H1 (cell line): ENCODE data around the gene THBS4. TPM values are rescaled to one million over a fixed set of nuclear protein-coding genes. Genes with fewer than 3 reads are reported as not detected.

ENCODE experiments used
- CTCF ChIA-PET: fragments of 300-600 bp; sonication (Branson Sonifier 250); formaldehyde crosslinking; loops from one replicate; lab custom pipeline; 2021; ENCODE audit not compliant: partially characterized antibody; lab: Charles Lee
- POLR2A ChIA-PET: fragments of 300-600 bp; sonication (Branson Sonifier 250); formaldehyde crosslinking; loops from one replicate; lab custom pipeline; 2021; ENCODE audit warnings: inconsistent platforms; ENCODE audit not compliant: partially characterized antibody; lab: Charles Lee
- DNase-seq, 2 experiments: peaks; one replicate each; pipeline versions ENCODE4 v3.0.0 to v3.0.0-alpha.2; 2010 to 2022; ENCODE audit warnings: low spot score in 2 of 2, low read depth in 1 of 2, mixed read lengths in 1 of 2
- FAIRE-seq: peaks from 2 replicates; lab custom pipeline; 2011; peaks lifted over from hg19 to GRCh38; lab: Jason Lieb, UNC
- H2AFZ ChIP-seq: 2 replicates; pipeline ENCODE4 v1.8.1; 2012; ENCODE audit warnings: low read length, inconsistent platforms
- H2AK5ac ChIP-seq: 2 replicates; pipeline ENCODE4 v1.6.1; 2013; ENCODE audit warnings: low read depth, low read length
- H2BK120ac ChIP-seq: replicated peaks from 2 replicates; pipeline ENCODE3; 2013; ENCODE audit warnings: low read depth, low read length, inconsistent platforms
- H2BK12ac ChIP-seq: 2 replicates; pipeline ENCODE4 v1.6.1; 2013; ENCODE audit warnings: low read depth, low read length
- H2BK15ac ChIP-seq: 2 replicates; pipeline ENCODE4 v1.6.1; 2013; ENCODE audit warnings: low read length
- H2BK20ac ChIP-seq: 2 replicates; pipeline ENCODE4 v1.6.1; 2013; ENCODE audit warnings: low read length
- H2BK5ac ChIP-seq: 2 replicates; pipeline ENCODE4 v1.6.1; 2013; ENCODE audit warnings: low read depth, low read length
- H3K14ac ChIP-seq: 2 replicates; pipeline ENCODE4 v1.6.1; 2013; ENCODE audit warnings: inconsistent platforms; ENCODE audit not compliant: insufficient read length
- H3K18ac ChIP-seq: 2 replicates; pipeline ENCODE4 v1.6.1; 2013; ENCODE audit warnings: low read length; ENCODE audit errors: extremely low read depth
- H3K23ac ChIP-seq: 2 replicates; pipeline ENCODE4 v1.6.1; 2013; ENCODE audit warnings: inconsistent platforms; ENCODE audit not compliant: insufficient read length
- H3K23me2 ChIP-seq: 2 replicates; pipeline ENCODE4 v1.6.1; 2013; ENCODE audit warnings: low read depth, low read length
- H3K27ac ChIP-seq: 2 replicates; pipeline ENCODE4 v1.6.1; 2011; ENCODE audit warnings: low read depth, low read length, inconsistent platforms
- H3K27me3 ChIP-seq, 4 experiments: replicated peaks in 1 of 4; 1 replicate in 1 of 4; 2 replicates in 3 of 4; pipeline versions ENCODE4 v1.6.1 to v1.8.1; 2011 to 2013; ENCODE audit warnings: low read length in 3 of 4, mild to moderate bottlenecking in 3 of 4, inconsistent platforms in 2 of 4, mixed read lengths in 2 of 4, moderate library complexity in 1 of 4; ENCODE audit not compliant: control insufficient read depth in 3 of 4, insufficient read depth in 3 of 4; ENCODE audit errors: extremely low read depth in 1 of 4
- H3K36me3 ChIP-seq, 4 experiments: 2 replicates each; pipeline versions ENCODE4 v1.6.1 to v1.8.1; 2011 to 2013; ENCODE audit warnings: mild to moderate bottlenecking in 4 of 4, low read length in 3 of 4, moderate library complexity in 2 of 4, control low read depth in 1 of 4, inconsistent platforms in 1 of 4; ENCODE audit not compliant: insufficient read depth in 4 of 4, control insufficient read depth in 2 of 4
- H3K4ac ChIP-seq: replicated peaks from 2 replicates; pipeline ENCODE3; 2013; ENCODE audit warnings: low read length, low read depth, mixed read lengths, inconsistent platforms; ENCODE audit not compliant: insufficient read length
- H3K4me1 ChIP-seq, 4 experiments: replicated peaks in 1 of 4; 1 replicate in 1 of 4; 2 replicates in 3 of 4; pipeline versions ENCODE4 v1.6.1 to v1.8.1; 2011 to 2013; ENCODE audit warnings: low read length in 3 of 4, inconsistent platforms in 2 of 4, mixed read lengths in 1 of 4; ENCODE audit not compliant: insufficient read depth in 4 of 4, control insufficient read depth in 3 of 4
- H3K4me2 ChIP-seq, 2 experiments: 2 replicates each; pipeline versions ENCODE4 v1.6.1 to v1.8.1; 2011 to 2013; ENCODE audit warnings: low read depth in 2 of 2, low read length in 2 of 2, control low read depth in 1 of 2, inconsistent platforms in 1 of 2, mild to moderate bottlenecking in 1 of 2; ENCODE audit not compliant: insufficient read depth in 1 of 2
- H3K4me3 ChIP-seq, 4 experiments: fragments of 200-600, 300-600 bp in 1 of 4; sonication (generic), shearing (Covaris generic), sonication (Bioruptor Twin) in 1 of 4; 2 replicates each; pipeline versions ENCODE4 v1.5.1 to v1.8.1; 2011 to 2016; ENCODE audit warnings: low read length in 4 of 4, low read depth in 3 of 4, control low read depth in 2 of 4, inconsistent platforms in 2 of 4, mild to moderate bottlenecking in 2 of 4, mixed read lengths in 1 of 4, moderate library complexity in 1 of 4; ENCODE audit not compliant: insufficient read depth in 2 of 4; ENCODE audit errors: extremely low read depth in 1 of 4
- H3K56ac ChIP-seq: replicated peaks from 2 replicates; pipeline ENCODE3; 2013; ENCODE audit warnings: low read depth, mild to moderate bottlenecking, mixed read lengths, low read length, inconsistent platforms; ENCODE audit not compliant: insufficient read length
- H3K79me1 ChIP-seq: 2 replicates; pipeline ENCODE4 v1.6.1; 2013; ENCODE audit warnings: low read depth, low read length, control low read depth
- H3K79me2 ChIP-seq, 2 experiments: 2 replicates each; pipeline versions ENCODE4 v1.6.1 to v1.8.1; 2012 to 2013; ENCODE audit warnings: low read length in 2 of 2, mild to moderate bottlenecking in 2 of 2, inconsistent platforms in 1 of 2; ENCODE audit not compliant: insufficient read depth in 2 of 2, control insufficient read depth in 1 of 2
- H3K9ac ChIP-seq, 4 experiments: replicated peaks in 1 of 4; 1 replicate in 1 of 4; 2 replicates in 3 of 4; pipeline versions ENCODE4 v1.6.1 to v1.8.1; 2011 to 2013; ENCODE audit warnings: low read depth in 3 of 4, low read length in 3 of 4, control low read depth in 2 of 4, mild to moderate bottlenecking in 2 of 4, moderate library complexity in 2 of 4, inconsistent platforms in 1 of 4; ENCODE audit errors: extremely low read depth in 1 of 4
- H3K9me3 ChIP-seq, 2 experiments: 2 replicates each; pipeline versions ENCODE4 v1.6.1 to v1.8.1; 2012 to 2013; ENCODE audit warnings: mild to moderate bottlenecking in 2 of 2, moderate library complexity in 2 of 2, control low read depth in 1 of 2, inconsistent platforms in 1 of 2, low read depth in 1 of 2, low read length in 1 of 2, mixed read lengths in 1 of 2; ENCODE audit not compliant: insufficient read depth in 2 of 2
- H4K20me1 ChIP-seq, 2 experiments: replicated peaks in 1 of 2; 2 replicates each; pipeline versions ENCODE3 to v1.8.1; 2011 to 2013; ENCODE audit warnings: inconsistent platforms in 2 of 2, low read length in 2 of 2, mild to moderate bottlenecking in 1 of 2; ENCODE audit not compliant: insufficient read depth in 2 of 2, control insufficient read depth in 1 of 2
- H4K5ac ChIP-seq: 2 replicates; pipeline ENCODE4 v1.6.1; 2013; ENCODE audit warnings: low read length, low read depth, mixed read lengths, inconsistent platforms; ENCODE audit not compliant: insufficient read length
- H4K8ac ChIP-seq: 2 replicates; pipeline ENCODE4 v1.8.0; 2013; ENCODE audit warnings: mild to moderate bottlenecking, moderate library complexity, low read length, inconsistent platforms; ENCODE audit not compliant: insufficient read depth; ENCODE audit errors: extremely low read depth
- H4K91ac ChIP-seq: replicated peaks from 2 replicates; pipeline ENCODE3; 2013; ENCODE audit warnings: low read length, mixed read lengths, inconsistent platforms; ENCODE audit not compliant: insufficient read length
- CBX5 ChIP-seq: fragments of 300-800, 300-1000 bp; sonication (generic); IDR thresholded peaks from 2 replicates; pipeline ENCODE4 v1.7.1; 2016; ENCODE audit warnings: antibody characterized with exemption, low read length, low read depth
- GTF2F1 ChIP-seq: IDR thresholded peaks from 2 replicates; pipeline ENCODE4 v1.6.1; 2012; ENCODE audit warnings: low read depth, low read length, improper control_type of control experiment, borderline replicate concordance
- POLR2AphosphoS5 ChIP-seq: IDR thresholded peaks from 2 replicates; pipeline ENCODE4 v1.6.1; 2011; ENCODE audit warnings: low read depth, low read length
- SIRT6 ChIP-seq: IDR thresholded peaks from one replicate; pipeline ENCODE4 v1.7.1; 2012; ENCODE audit warnings: low read length, inconsistent platforms
- SRF ChIP-seq: IDR thresholded peaks from 2 replicates; pipeline ENCODE4 v1.6.1; 2011; ENCODE audit warnings: mild to moderate bottlenecking, low read depth, low read length, moderate library complexity
- TCF12 ChIP-seq: IDR thresholded peaks from 2 replicates; pipeline ENCODE4 v1.6.1; 2011; ENCODE audit warnings: low read depth, mild to moderate bottlenecking, low read length
- TEAD4 ChIP-seq: IDR thresholded peaks from 2 replicates; pipeline ENCODE4 v1.6.1; 2012; ENCODE audit warnings: low read depth, low read length, inconsistent platforms, mixed read lengths
- WGBS, 2 experiments: shearing (Covaris generic) in 1 of 2; methylation state at CpG; one replicate each; pipeline versions ENCODE4 v1.1.6 to v1.1.7; 2013 to 2015; ENCODE audit warnings: low lambda C conversion rate in 2 of 2, mixed read lengths in 2 of 2, inconsistent platforms in 1 of 2, low coverage in 1 of 2, missing lambda C conversion rate in 1 of 2; ENCODE audit not compliant: insufficient replicate concordance in 2 of 2, insufficient coverage in 1 of 2, insufficient read length in 1 of 2; ENCODE audit errors: extremely low coverage in 1 of 2, missing lambda C conversion rate in 1 of 2; 5-methylcytosine and 5-hydroxymethylcytosine counted together
- polyA plus RNA-seq, 7 experiments: library from polyadenylated mRNA; depleted of rRNA in 3 of 7; stranded (reverse) in 5 of 7; unstranded in 2 of 7; fragments of >200 nt in 5 of 7; fragments of 200-250 nt in 2 of 7; gene quantifications; 1 replicate in 5 of 7; 2 replicates in 1 of 7; 4 replicates in 1 of 7; pipeline versions ENCODE4 v1.2.1 to v1.2.3, GENCODE V29; 2011 to 2013; ENCODE audit warnings: missing spikeins in 2 of 7, mixed read lengths in 2 of 7
- total RNA-seq: library from RNA; stranded (reverse); fragmentation: NEBNext Ultra II Directional; extraction: Animal tissue kit (Norgen Biotek cat#: 25700); gene quantifications from 2 replicates; pipeline ENCODE4 v1.2.1, GENCODE V29; 2021

THBS4 gene
- total and polyA plus RNA-seq, 2 of the 8 experiments (the other 6 are each of a cell fraction or from before 2014, with no cell fraction given) = 12.8 to 25.4 TPM

DNA sequence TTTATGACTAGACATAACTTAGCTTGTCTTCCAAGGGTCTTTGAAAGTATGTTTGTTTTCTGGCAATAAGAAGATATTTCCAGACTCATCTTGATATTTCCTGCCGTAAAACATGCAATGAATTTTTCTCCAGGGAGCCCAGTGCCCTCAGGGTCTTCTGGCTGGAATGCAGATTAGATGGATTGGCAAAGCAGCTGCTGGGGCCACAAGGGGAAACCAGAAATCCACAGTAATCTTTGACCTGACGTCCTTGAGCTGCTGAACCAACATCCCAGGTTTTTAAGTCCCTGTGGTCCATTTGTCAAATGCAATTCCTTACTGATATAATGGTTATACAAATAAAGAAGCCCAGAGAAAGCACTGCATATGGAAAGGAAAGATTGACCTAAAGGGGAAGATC is 93.0 kb downstream of the THBS4 start:
- no peak overlapping the region for H2BK5ac ChIP-seq
- H3K79me1 ChIP-seq = no peaks in the 10 kb centered on the region
- no peak overlapping the region for H3K56ac ChIP-seq
- H4K20me1 ChIP-seq = no peaks in the 10 kb centered on the region
- ChIA-PET POLR2A (interaction anchor here (1.2 to 2.5 kb wide), 2 partner anchors 12 to 130 kb away, joined by 3 to 6 read pairs; no protein-coding TSS in a partner anchor), CTCF (no interaction called here)
- no peak overlapping the region for H3K27ac ChIP-seq
- H4K5ac ChIP-seq = no peak overlapping the region
- no peak for FAIRE-seq
- no peak overlapping the region for H4K91ac ChIP-seq
- H3K9ac ChIP-seq = no peak overlapping the region
- TF ChIP-seq GTF2F1 (no peak), SRF (no peak), TEAD4 (peak; percentile 62; the same call in 1 of the 2 replicates), SIRT6 (no peak), POLR2AphosphoS5 (no peak), CBX5 (no peak), TCF12 (no peak)
- WGBS, 2 experiments = 53% methylated on average over 2 of the region's 2 CpGs; no CpG with 5 or more reads in 1 of the 2 experiments
- H2AK5ac ChIP-seq = no peak overlapping the region
- H3K23ac ChIP-seq = no peak overlapping the region
- no peaks in the 10 kb centered on the region; a peak in 1 of 8 replicates for H3K36me3 ChIP-seq
- no peak overlapping the region for H4K8ac ChIP-seq
- H2BK120ac ChIP-seq = no peak overlapping the region
- H2BK15ac ChIP-seq = no peak overlapping the region
- H2BK20ac ChIP-seq = no peak overlapping the region
- H3K18ac ChIP-seq = no peak overlapping the region
- no peaks in the 10 kb centered on the region for H3K79me2 ChIP-seq
- no peaks in the 10 kb centered on the region for H3K27me3 ChIP-seq
- H3K14ac ChIP-seq = no peak overlapping the region
- no peaks in the 10 kb centered on the region for H3K23me2 ChIP-seq
- no peak overlapping the region for H2BK12ac ChIP-seq
- H2AFZ ChIP-seq = no peak overlapping the region
- no peak overlapping the region; a peak in 1 of 4 replicates for H3K4me2 ChIP-seq
- H3K4me1 ChIP-seq = peaks cover 0 to under 1% (median 0%) of the 10 kb centered on the region in 4 experiments; a peak in 1 of 7 replicates
- peaks cover 2 to 5% of the 10 kb centered on the region in 2 experiments; a peak in 3 of 4 replicates for H3K9me3 ChIP-seq
- DNase-seq = no peak
- no peak overlapping the region for H3K4ac ChIP-seq
- no peak overlapping the region for H3K4me3 ChIP-seq
